GM19438 (cell line): Measurements from ENCODE around the gene DDR1.
A peak's percentile ranks its signal among the peaks of the same experiment; 100 is the strongest.
"Not testable (repeated sequence)": the region's sequence is repeated elsewhere in the genome, so short reads cannot be mapped to it uniquely, and the experiment has no call there.

ENCODE experiments used
- ATAC-seq: cut with Tn5 transposase; IDR thresholded peaks from one replicate; pipeline ENCODE4 v1.9.1; 2021; ENCODE audit warnings: low read depth; ENCODE audit not compliant: unreplicated experiment

The DDR1 gene

DNA sequence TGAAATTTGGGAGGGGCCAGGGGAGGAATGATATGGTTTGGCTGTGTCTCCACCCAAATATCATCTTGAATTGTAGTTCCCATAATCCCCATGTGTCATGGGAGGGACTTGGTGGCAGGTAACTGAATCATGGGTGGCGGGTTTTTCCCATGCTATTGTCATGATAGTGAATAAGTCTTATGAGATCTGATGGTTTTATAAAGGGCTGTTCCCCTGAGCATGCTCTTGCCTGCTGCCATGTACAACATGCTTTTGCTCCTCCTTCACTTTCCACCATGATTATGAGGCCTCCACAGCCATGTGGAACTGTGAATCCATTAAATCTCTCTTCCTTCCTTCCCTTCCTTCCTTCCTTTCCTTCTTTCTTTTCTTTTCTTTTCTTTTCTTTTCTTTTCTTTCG is 31.9 kb upstream of the DDR1 start:
- ATAC-seq: not testable (repeated sequence)

DNA sequence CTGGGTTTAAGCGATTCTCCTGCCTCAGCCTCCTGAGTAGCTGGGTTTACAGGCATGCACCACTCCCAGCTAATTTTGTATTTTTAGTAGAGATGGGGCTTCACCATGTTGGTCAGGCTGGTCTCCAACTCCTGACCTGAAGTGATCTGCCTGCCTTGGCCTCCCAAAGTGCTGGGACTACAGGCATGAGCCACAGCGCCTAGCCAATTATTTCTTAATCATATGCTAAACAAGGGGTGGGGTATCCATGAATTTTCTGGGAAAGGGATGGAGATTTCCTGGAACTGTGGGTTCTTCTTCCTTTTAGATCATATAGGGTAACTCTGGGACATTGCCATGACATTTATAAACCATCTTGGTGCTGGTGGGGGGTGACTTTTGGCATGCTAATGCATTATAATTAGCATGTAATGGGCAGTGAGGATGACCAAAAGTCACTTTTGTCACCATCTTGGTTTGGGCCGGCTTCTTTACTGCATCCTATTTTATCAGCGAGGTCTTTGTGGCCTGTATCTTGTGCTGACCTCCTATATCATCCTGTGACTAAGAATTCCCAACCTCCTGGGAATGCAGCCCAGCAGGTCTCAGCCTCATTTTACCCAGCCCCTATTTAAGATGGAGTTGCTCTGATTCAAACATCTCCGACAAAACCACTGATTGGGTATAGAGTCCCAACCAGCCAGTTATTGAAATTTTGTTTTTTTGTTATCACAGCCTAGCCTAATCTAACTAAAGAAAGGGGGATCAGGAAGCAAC is 29.9 kb upstream of the DDR1 start:
- ATAC-seq: no peak

DNA sequence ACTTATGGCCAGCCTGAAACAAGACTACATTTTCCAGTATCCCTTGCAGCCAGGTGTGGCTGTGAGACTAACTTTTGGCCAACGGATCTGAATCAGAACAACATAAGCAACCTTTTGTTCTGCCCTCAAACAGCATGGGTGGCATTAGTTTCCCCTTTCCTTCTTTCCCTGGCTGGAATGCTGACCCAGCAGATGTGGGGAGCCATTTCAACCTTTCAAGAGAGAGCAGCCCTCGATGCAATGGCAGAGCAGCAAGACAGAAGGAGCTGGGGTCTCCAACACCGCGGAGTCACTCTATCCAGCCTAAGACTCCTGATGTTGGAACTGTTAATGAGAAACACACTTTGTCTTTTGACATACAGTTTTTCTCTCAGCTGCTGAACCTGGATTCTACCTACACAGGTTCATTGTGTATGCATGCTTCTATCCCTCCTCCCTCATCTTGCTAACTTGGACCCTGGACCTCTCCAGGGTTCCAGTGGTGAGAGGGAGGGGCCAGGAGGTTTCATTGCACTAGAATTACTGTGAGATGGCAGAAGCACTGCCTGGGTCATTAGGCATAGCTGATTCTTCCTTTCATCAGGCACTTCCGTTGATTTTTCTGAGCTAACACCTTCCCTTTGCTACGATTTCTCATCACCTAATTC is 28.8 kb upstream of the DDR1 start:
- ATAC-seq: no peak

DNA sequence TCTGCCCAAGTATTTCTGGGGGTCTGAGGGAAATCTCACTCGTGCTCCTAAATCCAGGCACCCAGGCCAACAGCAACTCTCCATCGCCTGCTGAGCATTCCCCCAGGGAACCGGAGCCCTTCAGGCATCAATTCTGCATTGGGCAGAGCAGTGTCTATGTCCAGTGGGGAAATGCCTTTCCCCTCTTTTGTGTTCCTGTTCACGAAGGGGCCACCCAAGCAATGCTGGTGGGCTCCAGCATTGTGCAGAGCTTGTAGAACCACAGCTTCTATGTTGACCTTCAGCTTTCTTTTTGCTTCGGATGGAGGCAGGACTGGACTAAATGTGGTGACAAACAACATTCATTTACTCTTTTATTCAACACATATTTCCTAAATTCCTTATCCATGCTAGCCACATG is 27.2 kb upstream of the DDR1 start:
- no peak for ATAC-seq

DNA sequence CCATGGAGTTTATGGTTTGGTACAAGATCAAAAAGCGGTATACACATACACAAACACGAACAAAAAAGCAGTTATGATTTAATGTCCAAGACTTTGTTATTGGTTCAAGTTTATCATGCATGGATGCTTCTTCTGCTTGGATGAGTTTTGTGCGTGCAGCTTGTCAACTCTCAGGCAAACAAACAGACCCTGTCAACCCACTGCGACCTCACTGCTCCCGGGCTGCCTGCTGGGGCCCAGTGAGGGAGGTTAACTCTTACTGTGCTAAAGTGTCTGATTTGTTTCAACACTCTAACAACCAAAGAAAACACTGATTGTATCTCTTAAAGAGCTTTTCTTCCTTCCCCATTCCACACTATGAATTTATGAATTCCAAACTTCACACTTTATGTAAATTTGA is 26.8 kb upstream of the DDR1 start:
- no peak for ATAC-seq

DNA sequence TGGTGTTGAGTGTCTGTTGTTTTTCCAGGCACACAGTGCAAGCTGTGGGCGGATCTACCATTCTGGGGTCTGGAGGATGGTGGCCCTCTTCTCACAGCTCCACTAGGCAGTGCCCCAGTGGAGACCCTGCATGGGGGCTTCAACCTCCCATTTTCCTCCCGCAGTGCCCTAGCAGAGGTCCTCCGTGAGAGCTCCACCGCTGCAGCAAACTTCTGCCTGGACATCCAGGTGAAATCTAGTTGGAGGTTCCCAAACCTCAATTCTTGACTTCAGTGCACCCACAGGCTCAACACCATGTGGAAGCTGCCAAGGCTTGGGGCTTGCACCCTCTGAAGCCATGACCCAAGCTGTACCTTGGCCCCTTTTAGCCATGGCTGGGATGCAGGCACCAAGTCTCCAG is 24.6 kb upstream of the DDR1 start:
- not testable (repeated sequence) for ATAC-seq

DNA sequence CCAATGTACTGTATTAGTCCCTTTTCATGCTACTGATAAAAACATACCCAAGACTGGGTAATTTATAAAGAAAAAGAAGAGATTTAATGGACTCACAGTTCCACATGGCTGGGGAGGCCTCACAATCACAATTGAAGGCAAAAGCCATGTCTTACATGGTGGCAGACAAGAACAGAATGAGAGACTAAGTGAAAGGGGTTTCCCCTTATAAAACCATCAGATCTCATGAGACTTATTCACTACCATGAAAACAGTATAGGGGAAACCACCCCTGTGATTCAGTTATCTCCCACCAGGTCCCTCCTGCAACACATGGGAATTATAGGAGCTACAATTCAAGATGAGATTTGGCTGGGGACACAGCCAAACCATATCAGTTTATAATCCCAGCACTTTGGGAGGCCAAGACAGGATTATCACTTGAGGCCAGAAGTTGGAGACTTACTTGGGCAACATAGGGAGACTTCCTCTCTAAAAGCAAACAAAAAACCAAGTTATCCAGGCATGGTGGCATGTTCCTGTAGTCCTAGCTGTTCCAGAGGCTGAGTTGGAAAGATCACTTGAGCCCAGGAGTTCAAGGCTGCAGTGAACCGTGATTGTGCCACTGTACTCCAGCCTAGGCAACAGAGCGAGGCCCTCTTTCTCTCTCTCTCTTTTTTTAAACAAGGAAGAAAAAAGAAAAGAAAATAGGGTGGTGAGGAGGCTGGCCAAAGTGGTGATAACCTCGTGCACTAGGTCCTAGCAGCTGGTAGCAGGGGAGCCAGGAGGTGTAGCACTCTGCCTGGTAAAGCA is 22.9 kb upstream of the DDR1 start:
- no peak for ATAC-seq

DNA sequence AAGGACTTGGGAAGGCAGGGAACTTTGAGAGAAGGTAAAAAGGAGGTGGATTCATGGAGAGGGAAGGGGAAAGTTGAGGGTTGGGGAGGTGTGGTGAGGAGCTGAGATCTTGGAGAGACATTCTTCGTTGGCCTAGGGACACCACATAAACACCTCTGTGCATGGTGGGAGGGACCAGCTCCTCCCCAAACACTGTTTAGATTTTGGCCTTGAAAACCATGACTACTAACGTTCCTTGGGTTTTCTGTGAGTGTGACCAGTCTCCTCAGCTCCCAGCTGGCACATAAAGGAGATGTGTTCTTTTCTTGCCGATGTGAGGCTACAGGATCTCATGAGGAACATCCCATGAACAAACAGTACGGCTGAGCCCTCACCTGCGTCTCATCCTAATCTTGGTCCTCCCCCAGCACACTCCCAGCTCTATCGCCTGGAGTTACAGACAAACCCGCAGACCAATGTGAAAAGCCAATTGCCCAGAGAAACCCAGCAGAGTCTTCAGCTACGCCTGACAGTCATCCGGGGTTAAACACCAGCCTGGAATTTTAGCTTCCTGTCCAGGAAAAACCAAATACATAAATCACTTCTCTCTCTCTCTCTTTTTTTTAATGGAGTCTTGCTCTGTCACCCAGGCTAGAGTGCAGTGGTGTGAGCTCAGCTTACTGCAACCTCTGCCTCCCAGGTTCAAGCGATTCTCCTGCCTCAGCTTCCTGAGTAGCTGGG is 22.0 kb upstream of the DDR1 start:
- ATAC-seq: no peak

DNA sequence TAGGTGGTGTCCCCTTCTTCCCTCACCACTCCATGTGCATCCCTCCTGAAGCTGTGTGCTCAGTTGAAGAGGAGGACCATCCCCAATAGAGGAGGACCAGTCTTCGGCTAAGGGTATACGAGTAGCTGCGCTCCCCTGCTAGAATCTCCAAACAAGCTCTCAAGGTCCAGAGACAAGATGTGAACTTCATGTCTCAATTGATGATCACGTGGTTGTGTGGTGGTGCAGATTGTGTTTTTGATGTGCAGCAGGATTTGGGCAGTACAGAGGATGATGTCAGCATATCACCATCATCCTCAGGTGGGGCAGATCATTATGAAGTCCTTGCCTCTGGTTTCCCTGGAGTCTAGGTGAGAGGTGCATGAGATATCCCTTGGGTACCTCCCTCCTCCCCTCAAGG is 20.0 kb upstream of the DDR1 start:
- no peak for ATAC-seq

DNA sequence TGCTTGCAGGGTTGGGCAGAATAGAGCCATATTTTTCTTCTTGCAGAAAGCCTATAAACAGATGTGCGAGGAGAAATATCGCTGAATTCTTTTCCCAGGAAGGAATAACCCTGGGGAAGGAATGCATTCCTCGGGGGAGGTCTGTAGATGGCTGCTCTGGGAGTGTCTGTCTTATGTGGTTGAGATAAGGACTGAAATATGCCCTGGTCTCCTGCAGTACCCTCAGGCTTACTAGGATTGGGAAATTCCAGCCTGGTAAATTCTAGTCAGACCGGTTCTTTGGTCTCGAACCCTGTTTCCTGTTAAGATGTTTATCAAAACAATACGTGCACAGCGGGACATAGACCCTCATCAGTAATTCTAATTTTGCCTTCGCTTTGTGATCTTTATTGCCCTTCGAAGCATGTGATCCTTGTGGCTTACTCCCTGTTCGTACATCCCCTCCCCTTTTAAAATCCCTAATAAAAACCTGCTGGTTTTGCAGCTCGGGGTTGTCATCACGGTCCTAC is 15.0 kb upstream of the DDR1 start:
- ATAC-seq: not testable (repeated sequence)

DNA sequence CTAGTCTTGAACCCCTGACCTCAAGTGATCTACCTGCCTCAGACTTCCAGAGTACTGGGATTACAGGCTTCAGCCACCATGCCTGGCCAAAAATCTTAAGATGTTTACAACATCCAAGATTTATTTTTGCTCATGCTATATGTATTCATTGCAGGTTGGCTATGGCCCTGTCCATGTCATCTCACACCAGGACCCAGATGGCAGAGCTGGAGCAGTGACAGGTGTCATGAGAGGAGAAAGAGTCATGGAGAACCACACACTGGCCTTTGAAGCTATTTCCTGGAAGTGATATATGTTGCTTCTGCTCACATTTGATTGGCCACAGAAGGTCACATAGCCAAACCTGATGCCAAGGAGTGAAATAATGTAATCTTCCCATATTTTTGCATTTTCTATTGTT is 13.8 kb upstream of the DDR1 start:
- ATAC-seq: no peak

DNA sequence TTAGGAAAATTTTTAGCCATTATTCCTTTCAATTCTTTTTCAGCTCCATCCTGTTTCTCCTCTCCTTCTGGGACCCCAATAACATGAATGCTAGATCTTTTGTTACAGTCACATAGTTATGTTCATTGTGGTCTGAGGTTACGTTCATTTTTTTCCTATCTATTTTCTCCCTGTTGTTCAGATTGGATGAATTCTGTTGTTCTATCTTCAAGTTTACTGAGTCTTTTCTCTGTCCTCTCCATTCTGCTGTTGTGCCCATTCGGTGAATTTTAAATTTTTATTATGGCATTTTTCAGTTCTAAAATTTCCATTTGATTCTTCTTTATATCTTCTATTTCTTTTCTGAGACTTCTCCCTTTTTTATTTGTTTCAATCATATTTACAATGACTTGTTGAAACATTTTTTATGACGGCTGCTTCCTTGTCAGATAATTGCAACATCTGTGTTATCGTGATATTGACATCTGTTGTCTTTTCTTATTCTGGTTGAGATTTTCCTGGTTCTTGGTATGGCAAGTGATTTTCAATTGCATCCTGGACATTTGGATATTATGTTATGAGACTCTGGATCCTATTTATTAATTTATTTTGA is 12.6 kb upstream of the DDR1 start:
- ATAC-seq: no peak

DNA sequence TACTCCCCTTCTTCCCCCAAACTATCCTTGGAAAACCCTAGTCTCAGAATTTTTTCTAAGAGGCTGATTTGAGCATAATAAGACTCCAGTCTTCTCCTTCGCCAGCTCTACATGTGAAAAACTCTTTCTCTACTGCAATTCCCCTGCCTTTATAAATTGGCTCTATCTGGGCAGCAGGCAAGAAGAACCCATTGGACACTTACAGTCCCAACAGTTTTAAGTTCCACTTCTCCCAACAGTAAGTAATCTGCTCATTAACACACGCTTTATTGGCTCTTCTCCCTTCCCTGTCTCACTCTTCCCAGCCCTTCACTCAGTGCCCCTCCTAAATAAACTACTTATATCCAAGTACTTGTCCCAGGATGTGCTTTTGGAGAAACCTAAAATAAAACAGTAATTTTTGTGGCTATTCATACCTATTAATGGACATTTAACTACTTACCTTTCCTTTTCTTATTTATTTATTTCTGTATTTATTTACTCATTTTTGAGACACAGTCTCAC is 11.1 kb upstream of the DDR1 start:
- no peak for ATAC-seq

DNA sequence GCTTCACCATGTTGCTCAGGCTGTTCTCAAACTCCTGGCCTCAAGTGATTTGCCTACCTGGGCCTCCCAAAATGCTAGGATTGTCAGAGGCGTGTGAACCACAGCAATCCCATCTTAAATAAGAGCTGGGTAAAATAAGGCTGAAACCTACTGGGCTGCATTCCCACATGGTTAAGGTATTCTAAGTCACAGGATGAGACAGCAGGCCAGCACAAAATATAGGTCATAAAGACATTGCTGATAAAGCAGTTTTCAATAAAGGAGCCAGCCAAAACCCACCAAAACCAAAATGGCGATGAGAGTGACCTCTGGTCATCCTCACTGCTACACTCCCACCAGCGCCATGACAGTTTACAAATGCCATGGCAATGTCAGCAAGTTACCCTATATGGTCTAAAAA is 10.5 kb upstream of the DDR1 start:
- not testable (repeated sequence) for ATAC-seq

DNA sequence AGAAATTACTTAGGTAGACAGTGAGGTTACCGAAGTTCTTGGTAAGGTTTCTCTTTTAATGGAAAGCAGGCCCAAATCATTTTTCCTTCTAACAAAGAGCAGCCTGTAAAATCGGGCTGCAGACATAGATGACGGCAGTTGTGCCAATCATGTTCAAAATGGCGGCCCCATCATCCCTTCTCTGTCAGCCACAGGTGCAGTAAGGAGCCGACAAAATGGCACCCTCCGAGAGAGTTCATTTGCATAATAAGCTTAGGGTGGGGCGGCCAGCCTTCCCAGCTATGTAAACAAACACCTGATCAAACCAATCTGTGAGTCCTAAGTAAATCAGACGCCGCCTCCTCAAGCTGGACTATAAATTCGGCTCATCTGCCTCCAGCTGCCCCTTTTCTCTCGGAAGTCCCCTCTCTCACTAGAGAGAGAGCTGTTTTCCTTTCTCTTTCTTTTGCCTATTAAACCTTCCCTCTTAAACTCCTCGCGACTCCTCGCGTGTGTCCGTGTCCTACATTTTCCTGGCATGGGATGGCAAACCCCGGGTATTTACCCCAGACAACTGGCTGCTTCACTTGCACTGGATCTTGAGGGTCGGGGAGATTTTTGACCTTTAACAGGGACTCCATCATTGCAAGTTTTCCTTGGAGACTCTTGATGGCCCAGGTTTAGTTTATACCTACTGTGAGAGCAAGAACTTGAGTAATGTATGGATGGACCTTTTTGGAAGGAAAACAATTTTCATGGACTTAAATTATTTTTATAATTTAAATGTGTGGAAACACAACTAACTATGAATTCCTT is 8.9 kb upstream of the DDR1 start:
- no peak for ATAC-seq

DNA sequence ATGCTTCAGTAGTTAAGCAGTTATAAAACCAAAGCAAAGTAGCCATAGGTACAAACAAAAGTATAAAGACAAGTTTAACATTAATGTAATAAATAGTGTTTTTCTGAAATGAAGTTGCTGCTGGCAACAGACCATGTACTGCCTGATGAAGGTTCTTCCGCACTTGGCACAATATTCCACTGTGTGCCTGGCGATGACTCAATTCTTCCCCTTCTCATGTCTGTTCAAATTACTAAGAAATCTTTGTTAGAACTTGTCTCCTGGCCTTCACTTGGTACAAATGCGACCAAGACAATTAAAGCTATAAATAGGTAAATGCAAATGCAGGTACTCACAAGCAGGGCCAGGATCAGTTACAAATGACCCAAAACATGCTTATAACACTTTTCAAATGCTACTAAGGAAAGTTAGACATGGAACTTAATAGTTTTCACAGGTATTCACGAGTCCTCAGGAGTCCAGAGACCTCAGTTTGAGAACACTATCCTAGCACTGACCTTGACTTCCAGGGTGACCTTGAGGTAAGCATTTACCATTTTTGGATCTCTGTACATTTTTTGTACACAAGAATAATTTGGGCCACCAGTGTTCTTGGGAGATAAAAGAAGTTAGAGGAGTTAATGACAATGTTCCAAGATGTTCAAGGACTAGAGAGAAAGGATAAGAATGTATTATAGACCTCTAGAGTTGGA is 8.1 kb upstream of the DDR1 start:
- ATAC-seq: no peak

DNA sequence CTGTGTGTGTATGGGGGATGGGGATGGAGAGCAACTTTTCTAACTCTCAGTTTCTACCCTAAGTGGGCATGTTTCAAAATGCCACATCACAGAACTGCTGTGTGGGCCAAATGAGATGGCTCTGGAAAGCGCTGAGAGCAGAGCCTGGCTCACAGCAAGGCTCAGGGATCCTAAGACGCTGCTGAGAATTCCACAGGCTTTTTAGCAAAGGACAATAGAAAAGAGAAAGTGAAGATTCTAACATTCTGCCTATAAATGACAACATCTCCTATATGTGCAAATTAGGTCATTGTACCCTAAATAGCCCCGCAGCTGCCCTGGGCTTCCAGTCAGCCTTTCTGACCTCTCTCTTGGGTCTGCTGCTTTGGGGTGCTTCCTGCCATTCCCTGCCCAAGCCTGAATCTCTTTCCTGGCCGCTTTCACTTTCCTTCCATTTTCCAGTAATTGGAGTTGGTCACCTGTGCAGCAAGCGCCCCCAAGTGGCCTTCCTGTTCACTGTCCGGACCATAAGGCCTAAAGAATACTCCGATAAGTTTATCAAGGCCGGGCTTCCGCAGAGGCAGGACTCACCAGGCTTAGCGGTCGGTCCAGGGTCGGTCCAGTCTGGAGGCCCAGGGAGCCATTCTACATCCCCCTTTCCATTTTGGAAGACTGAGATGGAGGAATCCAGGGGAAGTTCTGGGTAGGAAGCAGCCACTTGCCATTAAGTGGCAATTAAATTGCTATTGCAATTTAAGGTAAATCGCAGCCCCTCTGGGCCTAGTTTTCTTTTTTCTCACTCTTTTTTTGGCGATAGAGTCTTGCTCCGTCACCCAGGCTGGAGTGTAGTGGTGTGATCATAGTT is 6.7 kb upstream of the DDR1 start:
- peak; percentile 62 for ATAC-seq
